Activated CD4-positive, alpha-beta memory T cell treated with anti-CD3 and anti-CD28 coated beads, Interleukin-2, amount 10 ng/mL, durations not matched to agents 7 days and 5 days (primary cell): Measurements from ENCODE around the gene SIRT1. TPM values are rescaled to one million over a fixed set of nuclear protein-coding genes. Genes with fewer than 3 reads are reported as not detected.
A peak's percentile ranks its signal among the peaks of the same experiment; 100 is the strongest.
"Not testable (repeated sequence)": the region's sequence is repeated elsewhere in the genome, so short reads cannot be mapped to it uniquely, and the experiment has no call there.

Experiments
- CTCF ChIA-PET: fragments of 350-600 bp; sonication (Branson Sonifier 250); formaldehyde crosslinking; loops from one replicate; lab custom pipeline; 2021; ENCODE audit warnings: antibody characterized with exemption, inconsistent platforms; lab: Charles Lee
- POLR2A ChIA-PET: fragments of 350-600 bp; sonication (Branson Sonifier 250); formaldehyde crosslinking; loops from one replicate; lab custom pipeline; 2021; ENCODE audit warnings: antibody characterized with exemption; lab: Charles Lee
- DNase-seq: peaks from one replicate; pipeline ENCODE4 v3.0.0-alpha.2; 2020
- H3K27ac Mint-ChIP-seq: one replicate; pipeline ENCODE4 v1.8.0; 2021; ENCODE audit warnings: mild to moderate bottlenecking, mixed read lengths
- H3K27me3 Mint-ChIP-seq: one replicate; pipeline ENCODE4 v1.8.0; 2021; ENCODE audit warnings: mixed read lengths
- H3K36me3 Mint-ChIP-seq: one replicate; pipeline ENCODE4 v1.8.0; 2021; ENCODE audit warnings: low read depth, mixed read lengths
- H3K4me1 Mint-ChIP-seq: one replicate; pipeline ENCODE4 v1.8.0; 2021; ENCODE audit warnings: mixed read lengths
- H3K4me3 Mint-ChIP-seq: one replicate; pipeline ENCODE4 v1.8.0; 2021; ENCODE audit warnings: mild to moderate bottlenecking, mixed read lengths
- H3K9me3 Mint-ChIP-seq: one replicate; pipeline ENCODE4 v1.8.0; 2021; ENCODE audit warnings: mixed read lengths
- total RNA-seq, 2 experiments: library from RNA; stranded (reverse); gene quantifications; one replicate each; pipeline ENCODE4 v1.2.3, GENCODE V29; 2021

SIRT1 gene
- total RNA-seq, 2 experiments from 2014 or later: 25.8 to 28.5 TPM

DNA sequence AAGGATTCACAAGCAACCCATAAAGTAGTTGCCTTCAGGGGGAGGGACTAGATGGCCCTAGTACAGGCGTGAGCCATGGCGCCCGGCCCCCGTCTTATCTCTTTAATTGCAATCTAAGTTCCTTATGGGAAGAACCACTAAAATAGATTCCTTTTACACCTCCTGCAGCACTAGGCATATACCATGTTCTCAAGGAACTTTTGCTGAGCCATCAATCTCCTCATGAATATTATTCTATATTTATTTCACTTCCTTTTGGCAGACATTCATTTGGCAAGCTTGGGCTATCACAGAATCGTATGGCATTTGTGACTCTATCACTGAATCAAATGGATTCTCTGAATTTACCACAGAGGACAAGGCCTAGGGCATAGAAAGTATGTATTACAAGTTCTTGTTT is 31.7 kb upstream of the SIRT1 start:
- POLR2A ChIA-PET: no interaction called here
- H3K27ac Mint-ChIP-seq: no peak overlapping the region
- CTCF ChIA-PET: interaction anchor here (1.7 to 4.7 kb wide), 3 partner anchors 65 to 305 kb away, joined by 5 to 100 read pairs (median 30); no protein-coding TSS in a partner anchor
- no peaks in the 10 kb centered on the region for H3K9me3 Mint-ChIP-seq
- no peak for DNase-seq
- H3K4me1 Mint-ChIP-seq: peaks cover 24% of the 10 kb centered on the region
- peaks cover 11% of the 10 kb centered on the region for H3K36me3 Mint-ChIP-seq
- no peak overlapping the region for H3K4me3 Mint-ChIP-seq
- no peaks in the 10 kb centered on the region for H3K27me3 Mint-ChIP-seq

DNA sequence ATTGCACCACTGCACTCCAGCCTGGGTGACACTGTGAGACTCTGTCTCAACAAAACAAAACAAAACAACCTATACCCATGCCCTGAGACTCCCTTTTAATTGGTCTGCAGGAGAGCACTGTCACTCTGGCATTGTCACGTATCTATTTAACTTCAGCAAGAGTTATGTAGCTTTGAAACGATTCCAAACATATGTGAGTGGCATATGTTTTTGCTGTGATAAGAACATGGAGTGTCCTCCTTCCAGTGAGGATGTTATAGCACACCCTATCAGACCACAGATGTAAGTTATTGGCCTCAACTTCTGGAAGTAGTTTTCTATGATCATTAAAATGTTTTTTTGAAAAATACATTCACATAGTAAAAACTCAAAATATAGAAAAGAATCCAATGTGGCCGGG is 30.9 kb upstream of the SIRT1 start:
- no peak for DNase-seq
- Mint-ChIP-seq H3K4me3 (no peak overlapping the region), H3K9me3 (no peaks in the 10 kb centered on the region), H3K27ac (no peak overlapping the region), H3K4me1 (peaks cover 24% of the 10 kb centered on the region), H3K36me3 (peaks cover 11% of the 10 kb centered on the region), H3K27me3 (no peaks in the 10 kb centered on the region)
- ChIA-PET POLR2A (no interaction called here), CTCF (interaction anchor here (3.3 to 4.7 kb wide), 2 partner anchors 65 to 304 kb away, joined by 30 to 100 read pairs; no protein-coding TSS in a partner anchor)

DNA sequence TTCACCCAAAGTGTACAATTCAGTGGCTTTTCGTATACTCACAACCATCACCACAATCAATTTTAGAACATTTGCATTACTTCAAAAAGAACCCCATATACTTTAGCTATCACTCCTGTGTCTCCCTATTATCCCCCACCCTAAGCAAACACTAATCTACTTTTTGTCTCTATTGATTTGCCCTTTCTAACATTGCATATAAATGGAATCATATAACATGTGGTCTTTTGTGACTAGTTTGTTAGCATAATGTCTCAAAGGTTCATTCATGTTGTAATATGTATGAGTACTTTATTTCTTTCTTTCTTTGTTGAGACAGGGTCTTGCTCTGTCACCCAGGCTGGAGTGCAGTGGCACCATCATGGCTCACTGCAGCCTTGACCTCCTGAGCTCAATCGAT is 25.5 kb upstream of the SIRT1 start:
- Mint-ChIP-seq H3K4me1 (peaks cover 5% of the 10 kb centered on the region), H3K27ac (no peak overlapping the region), H3K9me3 (no peaks in the 10 kb centered on the region), H3K4me3 (no peak overlapping the region), H3K36me3 (no peaks in the 10 kb centered on the region), H3K27me3 (no peaks in the 10 kb centered on the region)
- CTCF ChIA-PET: interaction anchor here (0.6 to 3.4 kb wide), 4 partner anchors 9 to 299 kb away, joined by 3 to 11 read pairs (median 5); no protein-coding TSS in a partner anchor
- DNase-seq: no peak
- POLR2A ChIA-PET: interaction anchor here (1.0 to 1.2 kb wide), 2 partner anchors 9 to 27 kb away, joined by 3 to 4 read pairs; no protein-coding TSS in a partner anchor

DNA sequence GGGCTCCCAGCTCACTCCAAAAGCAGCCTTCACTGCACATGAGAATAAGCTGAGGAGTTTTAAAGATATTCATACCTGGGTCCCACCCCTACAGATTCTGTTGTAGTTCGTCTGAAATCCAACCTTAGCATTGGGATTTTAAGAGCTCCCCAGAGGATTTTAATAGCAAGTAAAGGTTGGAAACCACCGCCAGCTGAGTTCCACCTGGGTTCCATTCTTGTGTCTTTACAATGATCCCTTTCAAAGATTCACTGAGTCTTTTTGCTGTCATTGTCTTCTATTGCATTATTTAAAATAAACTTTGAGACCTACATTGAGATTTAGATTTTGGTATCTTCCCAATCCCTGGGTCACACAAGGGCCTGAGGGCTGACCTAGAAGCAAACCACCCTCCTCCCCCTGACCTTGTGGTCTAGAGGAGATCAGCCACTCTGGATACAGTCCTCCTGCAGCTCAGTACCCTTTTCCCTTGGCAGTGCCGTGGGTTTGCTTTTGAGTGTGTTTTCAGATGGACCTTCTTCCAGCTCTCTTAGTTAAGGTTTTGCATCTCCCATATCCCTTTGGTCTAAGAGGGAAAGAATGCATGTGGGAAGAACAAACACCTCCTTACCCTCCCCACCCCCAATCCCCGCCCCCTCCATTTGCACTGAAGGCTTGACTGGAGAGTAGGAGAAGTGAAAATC is 22.6 kb upstream of the SIRT1 start:
- ChIA-PET POLR2A (interaction anchor here (0.7 kb wide), 1 partner anchor 22 kb away, joined by 3 read pairs; no protein-coding TSS in a partner anchor), CTCF (interaction anchor here (0.6 kb wide), 1 partner anchor 23 kb away, joined by 4 read pairs; no protein-coding TSS in a partner anchor)
- no peak overlapping the region for H3K4me3 Mint-ChIP-seq
- no peaks in the 10 kb centered on the region for H3K9me3 Mint-ChIP-seq
- no peaks in the 10 kb centered on the region for H3K36me3 Mint-ChIP-seq
- no peak overlapping the region for H3K27ac Mint-ChIP-seq
- no peak for DNase-seq
- H3K4me1 Mint-ChIP-seq: no peaks in the 10 kb centered on the region
- H3K27me3 Mint-ChIP-seq: no peaks in the 10 kb centered on the region

DNA sequence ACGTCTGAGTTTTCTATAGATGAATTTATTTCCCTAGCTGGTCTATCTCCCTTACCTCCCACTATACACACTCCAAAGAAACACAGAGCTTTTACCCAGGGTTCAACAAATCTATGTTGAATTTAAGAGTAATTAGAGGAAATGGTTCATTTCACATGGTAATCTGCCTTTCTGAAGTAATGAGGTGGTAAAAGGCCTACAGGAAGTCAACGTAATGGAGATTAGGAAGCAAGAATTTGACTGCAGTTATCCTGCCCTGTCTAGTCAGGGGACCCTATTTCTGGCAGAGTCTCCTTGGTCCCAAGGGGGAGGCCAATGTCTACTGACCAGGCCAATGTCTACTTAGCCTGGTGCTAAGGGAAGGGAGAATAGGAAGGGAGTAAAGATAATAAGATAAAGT is 21.4 kb upstream of the SIRT1 start:
- Mint-ChIP-seq H3K27ac (no peak overlapping the region), H3K9me3 (no peaks in the 10 kb centered on the region), H3K27me3 (no peaks in the 10 kb centered on the region), H3K4me1 (no peaks in the 10 kb centered on the region), H3K4me3 (no peak overlapping the region), H3K36me3 (no peaks in the 10 kb centered on the region)
- ChIA-PET CTCF (no interaction called here), POLR2A (no interaction called here)
- no peak for DNase-seq

DNA sequence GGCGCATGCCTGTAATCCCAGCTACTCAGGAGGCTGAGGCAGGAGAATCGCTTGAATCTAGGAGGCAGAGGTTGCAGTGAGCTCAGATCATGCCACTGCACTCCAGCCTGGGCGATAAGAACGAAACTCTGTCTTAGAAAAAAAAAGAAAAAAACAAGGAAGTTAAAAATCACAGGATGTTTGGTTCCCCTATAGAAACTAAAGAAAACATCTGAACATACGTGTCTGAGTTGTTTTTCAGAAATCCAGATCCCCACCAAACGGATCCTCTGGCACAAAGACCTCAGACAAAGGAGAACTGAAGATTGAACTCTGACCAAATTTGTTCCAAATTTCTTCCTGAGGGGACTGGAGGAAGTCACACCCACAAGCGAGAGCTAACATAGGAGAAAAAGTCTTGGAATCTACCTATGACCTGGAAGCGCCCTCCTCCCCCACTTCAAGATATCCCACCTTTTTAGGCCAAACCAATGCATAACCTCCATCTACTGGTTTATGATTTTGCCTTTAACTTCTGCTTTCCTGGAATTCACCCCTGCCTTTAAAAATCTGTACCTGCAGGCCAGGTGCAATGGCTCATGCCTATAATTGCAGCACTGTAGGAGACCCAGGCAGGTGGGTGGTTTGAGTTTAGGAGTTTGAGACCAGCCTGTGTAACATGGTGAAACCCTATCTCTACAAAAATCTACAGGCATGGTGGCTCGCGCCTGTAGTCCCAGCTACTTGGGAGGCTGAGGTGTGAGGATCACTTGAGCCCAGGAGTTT is 19.7 kb upstream of the SIRT1 start:
- ChIA-PET POLR2A (no interaction called here), CTCF (interaction anchor here (1.3 to 2.2 kb wide), 2 partner anchors 9 to 292 kb away, joined by 6 to 7 read pairs; no protein-coding TSS in a partner anchor)
- Mint-ChIP-seq H3K4me1 (no peaks in the 10 kb centered on the region), H3K4me3 (no peak overlapping the region), H3K27me3 (no peaks in the 10 kb centered on the region), H3K9me3 (no peaks in the 10 kb centered on the region), H3K36me3 (no peaks in the 10 kb centered on the region), H3K27ac (no peak overlapping the region)
- DNase-seq: no peak

DNA sequence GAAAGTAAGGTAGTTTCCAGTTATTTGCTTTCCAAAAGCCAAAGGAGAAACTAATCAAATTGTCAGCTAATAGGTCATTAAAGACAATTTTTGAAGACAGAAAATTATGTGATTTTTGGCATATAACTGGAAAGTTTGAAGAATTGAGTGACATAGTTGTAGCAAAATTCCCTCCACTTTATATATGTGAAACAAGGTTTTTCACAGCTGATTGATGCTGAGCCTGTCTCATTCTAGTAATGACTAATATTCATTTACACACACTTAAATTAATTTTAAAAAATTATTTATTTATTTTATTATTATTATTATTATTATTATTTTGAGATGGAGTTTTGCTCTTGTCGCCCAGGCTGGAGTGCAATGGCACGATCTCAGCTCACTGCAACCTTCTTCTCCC is 16.3 kb upstream of the SIRT1 start:
- ChIA-PET CTCF (interaction anchor here (0.7 to 1.8 kb wide), 3 partner anchors 9 to 41 kb away, joined by 3 to 7 read pairs (median 3); no protein-coding TSS in a partner anchor), POLR2A (interaction anchor here (0.5 to 1.0 kb wide), 2 partner anchors 16 to 816 kb away, joined by 3 to 5 read pairs; no protein-coding TSS in a partner anchor)
- no peaks in the 10 kb centered on the region for H3K27me3 Mint-ChIP-seq
- no peaks in the 10 kb centered on the region for H3K4me1 Mint-ChIP-seq
- H3K36me3 Mint-ChIP-seq: no peaks in the 10 kb centered on the region
- H3K9me3 Mint-ChIP-seq: no peaks in the 10 kb centered on the region
- no peak for DNase-seq
- H3K4me3 Mint-ChIP-seq: no peak overlapping the region
- no peak overlapping the region for H3K27ac Mint-ChIP-seq

DNA sequence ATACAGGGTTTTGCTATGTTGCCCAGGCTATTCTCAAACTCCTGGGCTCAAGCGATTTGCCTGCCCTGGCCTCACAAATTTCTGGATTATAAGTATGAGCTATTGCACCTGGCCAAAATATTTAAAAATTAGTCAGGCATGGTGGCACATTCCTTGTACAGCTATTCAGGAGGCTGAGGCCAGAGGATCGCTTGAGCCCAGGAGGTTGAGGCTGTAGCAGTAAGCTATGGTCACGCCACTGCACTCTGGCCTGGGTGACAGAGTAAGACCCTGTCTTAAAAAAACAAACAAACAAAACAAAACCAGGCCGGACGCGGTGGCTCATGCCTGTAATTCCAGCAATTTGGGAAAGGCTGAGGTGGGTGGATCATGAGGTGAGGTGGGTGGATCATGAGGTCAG is 14.5 kb upstream of the SIRT1 start:
- ChIA-PET POLR2A (interaction anchor here (1.4 kb wide), 1 partner anchor 16 kb away, joined by 3 read pairs; no protein-coding TSS in a partner anchor), CTCF (no interaction called here)
- DNase-seq: no peak
- Mint-ChIP-seq H3K27me3 (no peaks in the 10 kb centered on the region), H3K9me3 (no peaks in the 10 kb centered on the region), H3K4me3 (no peak overlapping the region), H3K4me1 (no peaks in the 10 kb centered on the region), H3K36me3 (no peaks in the 10 kb centered on the region), H3K27ac (no peak overlapping the region)

DNA sequence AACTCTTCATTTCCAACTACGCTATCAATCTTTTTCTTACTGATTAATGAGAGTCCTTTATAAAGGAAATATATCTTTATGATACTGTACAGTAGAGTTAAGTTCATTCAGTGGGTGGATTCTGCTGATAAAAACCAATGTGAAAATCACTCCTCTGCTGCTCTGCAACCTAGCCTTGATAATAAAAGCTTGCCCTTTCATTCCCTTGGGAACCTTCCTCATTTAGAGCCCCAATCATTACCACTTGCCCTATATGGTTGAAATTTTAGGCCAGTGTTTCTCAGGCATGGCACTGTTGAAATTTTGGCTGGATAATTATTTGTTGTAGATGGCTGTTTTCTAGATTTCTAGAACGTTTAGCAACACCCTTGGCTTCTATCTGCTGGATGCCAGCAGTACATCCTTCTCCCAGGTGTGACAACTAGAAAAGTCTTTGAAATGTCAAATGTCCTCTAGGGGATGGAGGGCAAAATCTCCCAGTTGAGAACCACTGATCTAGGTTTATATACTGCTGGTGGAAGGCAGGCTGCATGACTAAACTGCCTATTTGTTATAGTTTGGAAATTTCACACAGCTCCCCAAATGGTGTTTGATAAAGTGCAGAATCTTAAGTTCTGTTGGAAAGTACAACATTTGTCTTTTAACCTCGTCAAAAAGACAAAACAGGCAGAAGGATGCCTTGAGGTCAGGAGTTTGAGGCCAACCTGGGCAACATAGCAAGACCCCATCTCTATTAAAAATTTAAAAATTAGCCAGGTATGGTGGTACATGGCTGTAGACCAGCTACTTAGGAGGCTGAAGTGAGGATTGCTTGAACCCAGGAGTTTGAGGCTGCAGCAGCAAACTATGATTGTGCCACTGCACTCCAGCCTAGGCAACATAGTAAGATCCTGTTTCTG is 8.9 kb upstream of the SIRT1 start:
- POLR2A ChIA-PET: no interaction called here
- Mint-ChIP-seq H3K4me1 (no peaks in the 10 kb centered on the region), H3K36me3 (no peaks in the 10 kb centered on the region)

DNA sequence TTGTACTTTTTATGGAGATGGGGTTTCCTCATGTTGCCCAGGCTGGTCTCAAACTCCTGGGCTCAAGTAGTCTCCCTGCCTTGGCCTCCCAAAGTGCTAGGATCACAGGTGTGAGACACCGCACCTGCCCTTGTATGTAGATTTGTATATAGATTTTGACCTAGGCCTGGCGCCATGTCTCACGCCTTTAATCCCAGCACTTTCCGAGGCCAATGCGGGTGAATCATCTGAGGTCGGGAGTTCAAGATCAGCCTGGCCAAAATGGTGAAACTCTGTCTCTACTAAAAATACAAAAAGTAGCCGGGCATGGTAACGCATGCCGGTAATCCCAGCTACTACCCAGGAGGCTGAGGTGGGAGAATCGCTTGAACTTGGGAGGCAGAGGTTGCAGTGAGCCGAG is 7.0 kb upstream of the SIRT1 start:
- not testable (repeated sequence) for H3K36me3 Mint-ChIP-seq, H3K27ac Mint-ChIP-seq, DNase-seq, H3K9me3 Mint-ChIP-seq, H3K4me3 Mint-ChIP-seq, H3K4me1 Mint-ChIP-seq, H3K27me3 Mint-ChIP-seq
- CTCF ChIA-PET: interaction anchor here (0.7 to 1.0 kb wide), 2 partner anchors 219 to 279 kb away, joined by 3 read pairs; no protein-coding TSS in a partner anchor
- POLR2A ChIA-PET: interaction anchor here (0.7 kb wide), 2 partner anchors 294 to 984 kb away, joined by 3 read pairs; no protein-coding TSS in a partner anchor

More for the DNA sequence above, 8.9 kb upstream of the SIRT1 start:
- CTCF ChIA-PET: no interaction called here
- H3K27me3 Mint-ChIP-seq: no peaks in the 10 kb centered on the region
- H3K9me3 Mint-ChIP-seq: no peaks in the 10 kb centered on the region
- H3K4me3 Mint-ChIP-seq: no peak overlapping the region
- no peak for DNase-seq
- no peak overlapping the region for H3K27ac Mint-ChIP-seq

DNA sequence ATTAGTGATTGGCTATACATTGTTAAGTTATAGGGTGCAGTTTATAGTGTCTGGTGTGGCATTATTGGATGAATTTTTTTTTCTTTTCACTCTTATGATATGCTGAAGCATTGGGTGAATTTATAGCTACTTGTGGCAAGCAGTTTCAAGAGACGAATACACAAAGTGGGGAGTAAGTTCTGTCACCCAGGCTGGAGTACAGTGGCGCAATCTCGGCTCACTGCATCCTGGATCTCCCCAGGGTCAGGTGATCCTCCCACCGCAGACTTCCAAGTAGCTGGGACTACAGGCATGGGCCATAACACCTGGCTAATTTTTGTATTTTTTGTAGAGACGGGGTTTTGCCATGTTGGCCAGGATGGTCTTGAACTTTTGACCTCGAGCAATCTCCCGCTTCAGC is 6.3 kb upstream of the SIRT1 start:
- no peak overlapping the region for H3K27ac Mint-ChIP-seq
- H3K4me1 Mint-ChIP-seq: no peaks in the 10 kb centered on the region
- H3K27me3 Mint-ChIP-seq: no peaks in the 10 kb centered on the region
- H3K4me3 Mint-ChIP-seq: no peak overlapping the region
- H3K9me3 Mint-ChIP-seq: no peaks in the 10 kb centered on the region
- ChIA-PET POLR2A (no interaction called here), CTCF (interaction anchor here (0.7 to 1.0 kb wide), 2 partner anchors 220 to 279 kb away, joined by 3 read pairs; no protein-coding TSS in a partner anchor)
- H3K36me3 Mint-ChIP-seq: no peaks in the 10 kb centered on the region
- no peak for DNase-seq

DNA sequence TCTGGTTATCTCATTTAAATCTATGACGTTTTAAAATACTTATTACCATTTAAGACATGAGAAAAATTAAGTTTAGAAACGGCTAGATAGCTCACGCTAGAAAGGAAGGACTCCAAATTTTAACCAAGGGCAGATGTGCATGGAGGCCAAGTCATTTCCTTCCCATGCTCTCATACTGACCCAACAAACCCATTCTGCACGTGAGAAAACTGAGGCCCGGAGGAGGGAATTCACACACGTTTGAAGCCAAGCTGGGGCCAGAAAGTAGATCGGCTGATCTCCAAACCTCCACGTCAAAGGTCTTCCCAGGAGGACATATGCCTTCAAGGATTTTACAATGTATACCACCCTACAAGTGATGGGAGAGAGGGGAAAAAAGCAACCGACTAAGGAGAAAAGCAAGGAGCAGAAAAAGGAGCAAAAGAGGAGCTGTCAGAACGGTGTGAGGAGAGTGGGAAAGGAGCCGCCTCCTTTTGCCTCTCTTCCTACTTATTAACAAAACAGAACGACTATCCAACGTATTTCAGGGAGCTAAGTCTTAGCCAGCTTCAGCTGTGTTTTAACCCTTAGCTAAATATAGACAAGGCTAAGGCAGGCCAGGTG is 645 bp upstream of the SIRT1 start:
- POLR2A ChIA-PET: interaction anchor here (0.7 to 5.9 kb wide), 14 partner anchors 11 to 1017 kb away, joined by 3 to 55 read pairs (median 3); partner anchors contain the start of genes HNRNPH3 and PBLD
- no peak for DNase-seq
- peak overlapping the region; percentile 74 for H3K4me3 Mint-ChIP-seq
- H3K4me1 Mint-ChIP-seq: peaks cover 31% of the 10 kb centered on the region
- no peaks in the 10 kb centered on the region for H3K27me3 Mint-ChIP-seq
- H3K36me3 Mint-ChIP-seq: peaks cover 30% of the 10 kb centered on the region
- no peaks in the 10 kb centered on the region for H3K9me3 Mint-ChIP-seq
- CTCF ChIA-PET: interaction anchor here (1.0 to 3.4 kb wide), 3 partner anchors 28 to 272 kb away, joined by 3 to 22 read pairs (median 6); no protein-coding TSS in a partner anchor
- peak overlapping the region; percentile 95 for H3K27ac Mint-ChIP-seq
